ENCODE data around the gene PCBP2.

DNA sequence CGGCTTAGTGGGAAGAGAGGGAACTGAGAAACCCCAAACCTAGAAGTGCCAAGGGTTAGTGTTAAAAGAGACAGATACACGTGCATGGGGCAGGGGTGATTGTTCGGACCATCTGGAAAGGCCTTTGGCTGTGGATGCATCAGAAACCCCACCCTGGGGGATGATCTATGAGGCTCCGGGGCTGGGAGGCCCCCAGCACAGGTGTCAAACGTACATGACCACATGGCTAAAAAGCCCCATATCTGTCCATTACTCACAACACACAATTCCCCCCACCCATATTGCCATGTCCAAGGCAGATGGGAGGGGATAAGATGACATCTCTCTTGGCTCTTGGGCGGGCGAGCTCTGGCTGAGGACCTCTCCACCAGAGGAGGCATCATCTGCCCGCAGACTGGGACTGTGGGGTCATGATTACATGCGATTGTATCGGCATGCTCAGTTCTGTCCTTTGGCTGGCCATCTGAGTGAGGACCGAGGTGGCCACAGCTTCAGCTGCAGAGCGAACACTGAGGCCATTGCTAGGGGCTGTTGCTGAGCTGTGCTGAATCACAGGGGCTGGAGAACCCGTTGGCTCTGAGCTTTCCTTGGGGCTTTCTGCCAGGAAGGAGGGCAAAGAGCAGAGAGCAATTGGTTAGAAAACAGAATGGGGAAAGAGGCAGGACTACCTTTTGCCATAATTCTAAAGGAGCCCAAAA lies 65.0 kb downstream of the PCBP2 start:
- TF ChIP-seq, protein P1, sequence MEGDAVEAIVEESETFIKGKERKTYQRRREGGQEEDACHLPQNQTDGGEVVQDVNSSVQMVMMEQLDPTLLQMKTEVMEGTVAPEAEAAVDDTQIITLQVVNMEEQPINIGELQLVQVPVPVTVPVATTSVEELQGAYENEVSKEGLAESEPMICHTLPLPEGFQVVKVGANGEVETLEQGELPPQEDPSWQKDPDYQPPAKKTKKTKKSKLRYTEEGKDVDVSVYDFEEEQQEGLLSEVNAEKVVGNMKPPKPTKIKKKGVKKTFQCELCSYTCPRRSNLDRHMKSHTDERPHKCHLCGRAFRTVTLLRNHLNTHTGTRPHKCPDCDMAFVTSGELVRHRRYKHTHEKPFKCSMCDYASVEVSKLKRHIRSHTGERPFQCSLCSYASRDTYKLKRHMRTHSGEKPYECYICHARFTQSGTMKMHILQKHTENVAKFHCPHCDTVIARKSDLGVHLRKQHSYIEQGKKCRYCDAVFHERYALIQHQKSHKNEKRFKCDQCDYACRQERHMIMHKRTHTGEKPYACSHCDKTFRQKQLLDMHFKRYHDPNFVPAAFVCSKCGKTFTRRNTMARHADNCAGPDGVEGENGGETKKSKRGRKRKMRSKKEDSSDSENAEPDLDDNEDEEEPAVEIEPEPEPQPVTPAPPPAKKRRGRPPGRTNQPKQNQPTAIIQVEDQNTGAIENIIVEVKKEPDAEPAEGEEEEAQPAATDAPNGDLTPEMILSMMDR (IDR thresholded peaks at IDR 0.05): no peak
- no peak for TF ChIP-seq POLR2A (IDR thresholded peaks at IDR 0.05)
